Sigmoid colon (tissue), 7 donors: Measurements from ENCODE around the gene FBN3. TPM values are rescaled to one million over a fixed set of nuclear protein-coding genes. Genes with fewer than 3 reads are reported as not detected.
A peak's percentile ranks its signal among the peaks of the same experiment; 100 is the strongest.
"Not testable (repeated sequence)": the region's sequence is repeated elsewhere in the genome, so short reads cannot be mapped to it uniquely, and the experiment has no call there.

Experiments
- DNase-seq: peaks from one replicate; pipeline ENCODE4 v3.0.0-alpha.2; 2019
- H3K27ac ChIP-seq, 4 donors: fragments of 200-600 bp; sonication (generic); one replicate each; pipeline ENCODE4 v1.5.1; 2016 to 2019; ENCODE audit warnings: mild to moderate bottlenecking in 1 of 4
- H3K27me3 ChIP-seq, 3 donors: fragments of 200-600 bp; sonication (generic); one replicate each; pipeline ENCODE4 v1.5.1; 2019; ENCODE audit warnings: mild to moderate bottlenecking in 1 of 3
- H3K36me3 ChIP-seq, 4 donors: fragments of 200-600 bp; sonication (generic); one replicate each; pipeline ENCODE4 v1.5.1; 2016 to 2019
- H3K4me1 ChIP-seq, 4 donors: fragments of 200-600 bp; sonication (generic); one replicate each; pipeline ENCODE4 v1.5.1; 2017 to 2019
- H3K4me3 ChIP-seq, 4 donors: fragments of 200-600 bp; sonication (generic); one replicate each; pipeline ENCODE4 v1.5.1; 2017 to 2019; ENCODE audit warnings: mild to moderate bottlenecking in 2 of 4, moderate library complexity in 1 of 4
- H3K9me3 ChIP-seq, 4 donors: fragments of 200-600 bp in 3 of 4; sonication (generic) in 3 of 4; one replicate each; pipeline versions ENCODE4 v1.5.1 to v1.6.1; 2013 to 2019
- CTCF ChIP-seq, 4 experiments: fragments of 450-650 bp in 3 of 4; fragments of 200-600 bp in 1 of 4; IDR thresholded peaks; one replicate each; pipeline ENCODE4 v1.5.1; 2016 to 2019; ENCODE audit warnings: antibody characterized with exemption in 4 of 4, mild to moderate bottlenecking in 3 of 4, moderate library complexity in 2 of 4
- EP300 ChIP-seq, 4 donors: sonication (generic); formaldehyde crosslinking; IDR thresholded peaks; one replicate each; pipeline ENCODE4 v1.6.1; 2017; ENCODE audit warnings: antibody characterized with exemption in 4 of 4
- POLR2A ChIP-seq, 2 donors: fragments of 450-650 bp; IDR thresholded peaks; one replicate each; pipeline ENCODE4 v1.6.1; 2016; ENCODE audit warnings: antibody characterized with exemption in 2 of 2, mild to moderate bottlenecking in 2 of 2, moderate library complexity in 2 of 2
- POLR2AphosphoS5 ChIP-seq, 4 donors: sonication (generic); formaldehyde crosslinking; IDR thresholded peaks; one replicate each; pipeline ENCODE4 v1.6.1; 2017; ENCODE audit warnings: antibody characterized with exemption in 4 of 4
- WGBS, 2 donors: extraction: QIAGEN DNeasy Blood & Tissue Kit; methylation state at CpG; one replicate each; pipeline ENCODE4 v1.1.7; 2013; 5-methylcytosine and 5-hydroxymethylcytosine counted together
- intact Hi-C: fragments of 100-400 bp; cut with DNase I; formaldehyde crosslinking; loops from one replicate; pipeline ENCODE4 v1.15.1; 2023
- polyA plus RNA-seq, 3 donors: library from polyadenylated mRNA; stranded (reverse); fragments of 200-250 nt; gene quantifications; one replicate each; pipeline ENCODE4 v1.2.3, GENCODE V29; 2013
- total RNA-seq, 4 donors: library from RNA; depleted of rRNA; stranded (reverse); fragments of >200 nt; gene quantifications; one replicate each; pipeline ENCODE4 v1.1.0, GENCODE V29; 2016
- donor health status: healthy with polysubstance abuse.
- donor health status: Bipolar disorder and iron deficiency.
- donor health status: healthy.

FBN3 gene
- total and polyA plus RNA-seq, 7 donors, result 0.06 TPM; not detected in 6

GRCh38 chr19:8155318-8155717, 5.9 kb upstream of the FBN3 start:
- TF ChIP-seq EP300 (IDR thresholded peaks at IDR 0.05) (no peak), POLR2AphosphoS5 (IDR thresholded peaks at IDR 0.05) (no peak), POLR2A (IDR thresholded peaks at IDR 0.05) (no peak), CTCF (IDR thresholded peaks at IDR 0.05) (no peak)
- Histone ChIP-seq H3K27me3 (peaks cover 0 to 15% (median 13%) of the 10 kb centered on the region in 3 donors), H3K27ac (peak overlapping the region in 3 of 4 donors; percentile 10 to 42 (median 20)), H3K4me3 (no peak overlapping the region), H3K9me3 (no peaks in the 10 kb centered on the region), H3K36me3 (no peaks in the 10 kb centered on the region), H3K4me1 (peaks cover 0 to 13% (median 10%) of the 10 kb centered on the region in 4 donors)
- no peak for DNase-seq
- WGBS, 2 donors, result 23 to 73% methylated on average over 2 of the region's 2 CpGs
- intact Hi-C loops, result loop anchor here (5.0 kb wide), 1 partner anchor 52 kb away; the partner anchor contains the start of gene CERS4

- H3K9me3 ChIP-seq, H3K36me3 ChIP-seq, DNase-seq, H3K4me3 ChIP-seq, intact Hi-C loops: not testable (repeated sequence)
- H3K27me3 ChIP-seq, result peaks cover 12 to 28% (median 26%) of the 10 kb centered on the region in 3 donors
- peak overlapping the region in 1 of 4 donors; percentile 6 for H3K27ac ChIP-seq
- peaks cover 0 to 20% (median 17%) of the 10 kb centered on the region in 4 donors for H3K4me1 ChIP-seq
- WGBS, 2 donors, result 44 to 45% methylated on average over 10 of the region's 10 CpGs
These were observed 4.6 kb upstream of the FBN3 start for GRCh38 chr19:8154014-8154413.

- intact Hi-C loops, result no loop called here
- H3K36me3 ChIP-seq, result no peaks in the 10 kb centered on the region
- H3K4me3 ChIP-seq, result no peak overlapping the region
- WGBS, 2 donors, result 12 to 37% methylated on average over 5 of the region's 5 CpGs
- H3K9me3 ChIP-seq, result no peaks in the 10 kb centered on the region
- no peak for DNase-seq
- peaks cover 23 to 50% (median 49%) of the 10 kb centered on the region in 3 donors for H3K27me3 ChIP-seq
- no peak overlapping the region for H3K27ac ChIP-seq
- peaks cover 0 to 26% (median 22%) of the 10 kb centered on the region in 4 donors for H3K4me1 ChIP-seq
- TF ChIP-seq EP300 (IDR thresholded peaks at IDR 0.05) (no peak), POLR2A (IDR thresholded peaks at IDR 0.05) (no peak), CTCF (IDR thresholded peaks at IDR 0.05) (no peak), POLR2AphosphoS5 (IDR thresholded peaks at IDR 0.05) (no peak)
These were observed 2.3 kb upstream of the FBN3 start for GRCh38 chr19:8151767-8152035.

GRCh38 chr19:8150998-8151766, 1.8 kb upstream of the FBN3 start:
- intact Hi-C loops, result no loop called here
- TF ChIP-seq CTCF (IDR thresholded peaks at IDR 0.05), result no peak
- no peak for TF ChIP-seq POLR2A (IDR thresholded peaks at IDR 0.05)
- no peak for TF ChIP-seq POLR2AphosphoS5 (IDR thresholded peaks at IDR 0.05)
- WGBS, 2 donors, result 63 to 77% methylated on average over 15 of the region's 15 CpGs
- Histone ChIP-seq H3K27ac (no peak overlapping the region), H3K9me3 (no peaks in the 10 kb centered on the region), H3K4me3 (no peak overlapping the region), H3K4me1 (peaks cover 0 to 26% (median 22%) of the 10 kb centered on the region in 4 donors), H3K36me3 (no peaks in the 10 kb centered on the region), H3K27me3 (peaks cover 23 to 54% (median 51%) of the 10 kb centered on the region in 3 donors)
- DNase-seq, result no peak

- no peak for TF ChIP-seq POLR2A (IDR thresholded peaks at IDR 0.05)
- no peak for TF ChIP-seq EP300 (IDR thresholded peaks at IDR 0.05)
- TF ChIP-seq CTCF (IDR thresholded peaks at IDR 0.05), result no peak
- no peak for TF ChIP-seq POLR2AphosphoS5 (IDR thresholded peaks at IDR 0.05)
- 88 to 95% methylated on average over 6 of the region's 6 CpGs for WGBS, 2 donors
- no peak for DNase-seq
- Histone ChIP-seq H3K36me3 (no peaks in the 10 kb centered on the region), H3K9me3 (no peaks in the 10 kb centered on the region), H3K27me3 (peaks cover 23 to 61% (median 57%) of the 10 kb centered on the region in 3 donors), H3K27ac (no peak overlapping the region), H3K4me1 (peaks cover 0 to 25% (median 22%) of the 10 kb centered on the region in 4 donors), H3K4me3 (no peak overlapping the region)
- intact Hi-C loops, result no loop called here
These were observed 930 bp upstream of the FBN3 start for GRCh38 chr19:8150178-8150865.
